ENCODE results near the gene ZSCAN1. TPM values are rescaled to one million over a fixed set of nuclear protein-coding genes. Genes with fewer than 3 reads are reported as not detected.
"Not testable (repeated sequence)": the region's sequence is repeated elsewhere in the genome, so short reads cannot be mapped to it uniquely, and the experiment has no call there.

Gene ZSCAN1, protein sequence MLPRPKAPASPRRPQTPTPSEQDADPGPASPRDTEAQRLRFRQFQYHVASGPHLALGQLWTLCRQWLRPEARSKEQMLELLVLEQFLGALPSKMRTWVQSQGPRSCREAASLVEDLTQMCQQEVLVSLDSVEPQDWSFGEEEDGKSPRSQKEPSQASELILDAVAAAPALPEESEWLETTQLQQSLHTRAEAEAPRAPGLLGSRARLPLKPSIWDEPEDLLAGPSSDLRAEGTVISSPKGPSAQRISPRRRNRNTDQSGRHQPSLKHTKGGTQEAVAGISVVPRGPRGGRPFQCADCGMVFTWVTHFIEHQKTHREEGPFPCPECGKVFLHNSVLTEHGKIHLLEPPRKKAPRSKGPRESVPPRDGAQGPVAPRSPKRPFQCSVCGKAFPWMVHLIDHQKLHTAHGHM
- total RNA-seq (not detected), polyA plus RNA-seq (0.44 TPM)

GRCh38 chr19:58033741-58034476 lies at the start of gene ZSCAN1:
ZSCAN1 (plus strand) TSS chr19:58034025; CDS start chr19:58037837, 3,812 bp downstream.
- Histone ChIP-seq H3K4me3 (ENCODE audit: low read depth, low read length) (peak within 1 kb of the TSS; percentile 42), H3K36me3 (ENCODE audit: insufficient read depth) (no peaks in the 10 kb centered on the region), H3K27ac (ENCODE audit: low read depth) (no peak within 1 kb of the TSS), H3K4me1 (ENCODE audit: insufficient read depth) (no peaks in the 10 kb centered on the region)
- DNase-seq (ENCODE audit: extremely low spot score) = peak; percentile 86
- under 1% methylated on average over 100 of the region's 101 CpGs for WGBS

- peaks cover 12% of the 10 kb centered on the region for H3K36me3 ChIP-seq (ENCODE audit: insufficient read depth)
- 96% methylated on average over 1 of the region's 1 CpG for WGBS
- no peak for DNase-seq (ENCODE audit: extremely low spot score)
Measured at GRCh38 chr19:57992841-57993240, 41.0 kb upstream of the ZSCAN1 start.

GRCh38 chr19:58000677-58001076 lies 33.1 kb upstream of the ZSCAN1 start:
- peaks cover 10% of the 10 kb centered on the region for H3K36me3 ChIP-seq (ENCODE audit: insufficient read depth)
- no peak overlapping the region for H3K27ac ChIP-seq (ENCODE audit: low read depth)
- 98% methylated on average over 4 of the region's 4 CpGs for WGBS
- H3K4me1 ChIP-seq (ENCODE audit: insufficient read depth) = no peaks in the 10 kb centered on the region
- no peak overlapping the region for H3K4me3 ChIP-seq (ENCODE audit: low read depth, low read length)
- DNase-seq (ENCODE audit: extremely low spot score) = no peak

More at GRCh38 chr19:57992841-57993240, 41.0 kb upstream of the ZSCAN1 start:
- Histone ChIP-seq H3K4me3 (ENCODE audit: low read depth, low read length) (no peak overlapping the region), H3K27ac (ENCODE audit: low read depth) (no peak overlapping the region), H3K4me1 (ENCODE audit: insufficient read depth) (no peaks in the 10 kb centered on the region)

DNA sequence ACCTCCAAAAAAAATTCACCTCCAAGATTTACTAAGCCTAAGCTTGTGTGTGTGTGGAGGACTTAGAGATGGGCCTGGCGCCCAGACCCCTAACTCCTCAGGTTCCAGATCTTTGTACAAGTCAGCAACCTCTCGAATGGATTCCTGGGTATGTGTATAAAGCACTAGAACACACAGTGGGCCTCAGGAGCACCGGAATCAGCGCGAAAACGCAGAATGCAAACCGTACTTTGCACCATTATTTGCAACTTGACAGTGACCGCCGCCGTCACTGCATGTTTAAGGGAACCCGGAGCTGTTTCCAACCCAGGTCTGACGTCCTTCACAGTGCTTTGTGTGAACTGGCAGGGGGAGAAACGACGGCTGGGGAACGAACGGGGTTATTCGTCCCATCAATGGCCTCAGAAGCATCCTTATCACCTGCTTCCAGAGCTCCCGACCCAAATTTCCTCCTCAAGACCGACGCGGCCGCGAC lies 31.9 kb upstream of the ZSCAN1 start:
- Histone ChIP-seq H3K36me3 (ENCODE audit: insufficient read depth) (peaks cover 11% of the 10 kb centered on the region), H3K4me1 (ENCODE audit: insufficient read depth) (no peaks in the 10 kb centered on the region), H3K4me3 (ENCODE audit: low read depth, low read length) (peak overlapping the region; percentile 93), H3K27ac (ENCODE audit: low read depth) (no peak overlapping the region)
- DNase-seq (ENCODE audit: extremely low spot score) = no peak
- under 1% methylated on average over 23 of the region's 23 CpGs for WGBS

DNA sequence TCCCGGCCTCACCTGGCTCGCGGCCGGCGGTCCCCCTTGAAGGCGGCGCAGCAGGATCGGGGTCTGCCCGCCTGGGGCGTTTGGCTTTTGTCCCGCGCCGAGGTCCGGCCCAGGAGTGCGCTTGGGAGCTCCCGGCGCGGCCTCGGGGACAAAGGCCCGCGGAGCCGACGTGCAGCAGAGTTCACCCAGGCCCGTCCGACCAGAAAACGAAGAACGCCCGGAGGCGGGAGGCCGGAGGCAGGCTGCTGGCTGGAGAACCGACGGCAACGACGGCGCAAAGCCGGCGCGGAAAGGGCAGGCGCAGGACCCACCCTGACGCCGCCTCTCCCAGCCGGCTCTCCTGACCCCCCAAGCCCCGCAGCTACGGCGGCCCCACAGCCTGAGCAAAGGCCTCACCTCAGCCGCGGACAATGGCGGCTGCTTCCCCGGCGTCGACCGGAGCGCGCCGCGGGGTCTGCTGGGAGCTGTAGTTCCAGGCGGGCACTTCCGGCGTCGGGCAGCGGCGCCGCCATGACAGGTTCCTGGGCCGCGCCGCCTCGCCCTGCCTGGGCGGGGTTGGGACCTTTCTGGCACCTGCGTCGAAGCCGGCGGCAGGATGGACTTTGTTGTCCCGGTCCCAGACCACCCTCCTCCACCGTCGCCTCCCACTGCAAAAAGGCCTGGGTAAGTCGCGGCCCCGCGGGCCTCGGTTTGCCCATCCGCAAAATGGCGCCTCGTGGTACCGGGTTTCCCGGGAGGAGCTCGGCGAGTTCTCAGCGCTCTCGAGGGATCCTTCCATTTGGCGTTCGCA lies 31.2 kb upstream of the ZSCAN1 start, which contains the start of gene ZNF606:
ZNF606 (minus strand) TSS at position 437 of the 790 bp plus-strand sequence. CDS start 1,501 bp downstream, outside the sequence.
- Histone ChIP-seq H3K27ac (ENCODE audit: low read depth) (peak within 1 kb of the TSS; percentile 96), H3K36me3 (ENCODE audit: insufficient read depth) (peaks cover 11% of the 10 kb centered on the region), H3K4me1 (ENCODE audit: insufficient read depth) (no peaks in the 10 kb centered on the region), H3K4me3 (ENCODE audit: low read depth, low read length) (peak within 1 kb of the TSS; percentile 93)
- DNase-seq (ENCODE audit: extremely low spot score) = peak; percentile 56
- WGBS = under 1% methylated on average over 91 of the region's 91 CpGs

DNA sequence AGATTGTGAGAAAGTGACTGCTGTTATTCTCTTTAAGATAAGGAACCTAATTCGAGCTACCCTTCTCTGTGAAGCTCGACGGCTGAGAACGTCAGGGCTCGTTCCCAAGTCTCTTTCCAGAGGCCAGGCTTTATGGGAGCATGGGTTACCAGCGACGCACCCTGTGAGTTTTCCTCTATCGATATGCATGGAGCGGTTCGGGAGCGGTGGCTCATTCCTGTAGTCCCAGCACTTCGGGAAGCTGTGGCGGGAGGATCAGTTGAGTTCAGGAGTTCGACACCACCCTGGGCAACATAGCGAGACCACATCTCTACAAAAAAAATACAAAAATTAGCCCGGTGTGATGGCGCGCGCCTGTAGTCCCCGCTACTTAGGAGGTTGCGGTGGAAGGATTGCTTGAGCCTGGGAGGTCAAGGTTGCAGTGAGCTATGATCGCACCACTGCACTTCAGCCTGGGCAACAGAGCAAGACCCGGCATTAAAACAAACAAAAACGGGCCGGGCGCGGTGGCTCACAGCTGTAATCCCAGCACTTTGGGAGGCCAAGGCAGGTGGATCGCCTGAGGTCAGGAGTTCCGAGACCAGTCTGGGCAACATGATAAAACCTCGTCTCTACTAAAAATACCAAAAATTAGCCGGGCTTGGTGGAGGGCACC lies 30.5 kb upstream of the ZSCAN1 start:
- WGBS = 11% methylated on average over 31 of the region's 31 CpGs
- Histone ChIP-seq H3K36me3 (ENCODE audit: insufficient read depth) (peaks cover 11% of the 10 kb centered on the region), H3K4me3 (ENCODE audit: low read depth, low read length) (peak overlapping the region; percentile 93), H3K27ac (ENCODE audit: low read depth) (no peak overlapping the region), H3K4me1 (ENCODE audit: insufficient read depth) (no peaks in the 10 kb centered on the region)
- no peak for DNase-seq (ENCODE audit: extremely low spot score)

DNA sequence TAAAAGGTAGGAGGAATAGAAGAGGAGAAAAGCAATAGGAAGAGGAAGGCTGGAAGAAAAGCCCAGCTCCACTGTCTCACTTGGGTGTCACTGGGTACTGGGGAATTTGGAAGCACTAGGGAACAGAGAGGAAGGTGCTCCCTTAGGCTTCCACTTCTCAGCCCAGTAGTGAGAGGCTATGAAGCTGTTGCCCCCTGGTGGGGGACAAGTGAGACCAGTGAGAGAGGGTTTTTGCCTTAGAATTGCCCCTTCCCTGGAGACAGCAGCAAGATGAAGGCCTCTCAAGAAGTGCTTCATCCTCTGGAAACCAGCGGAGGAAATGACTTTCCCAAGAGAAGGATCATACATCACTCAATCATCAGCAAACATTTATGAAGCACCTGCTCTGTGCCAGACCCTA lies 26.5 kb upstream of the ZSCAN1 start:
- no peak for DNase-seq (ENCODE audit: extremely low spot score)
- Histone ChIP-seq H3K36me3 (ENCODE audit: insufficient read depth) (peaks cover 9% of the 10 kb centered on the region), H3K4me3 (ENCODE audit: low read depth, low read length) (no peak overlapping the region), H3K27ac (ENCODE audit: low read depth) (no peak overlapping the region), H3K4me1 (ENCODE audit: insufficient read depth) (no peaks in the 10 kb centered on the region)
- 96% methylated on average over 1 of the region's 1 CpG for WGBS

DNA sequence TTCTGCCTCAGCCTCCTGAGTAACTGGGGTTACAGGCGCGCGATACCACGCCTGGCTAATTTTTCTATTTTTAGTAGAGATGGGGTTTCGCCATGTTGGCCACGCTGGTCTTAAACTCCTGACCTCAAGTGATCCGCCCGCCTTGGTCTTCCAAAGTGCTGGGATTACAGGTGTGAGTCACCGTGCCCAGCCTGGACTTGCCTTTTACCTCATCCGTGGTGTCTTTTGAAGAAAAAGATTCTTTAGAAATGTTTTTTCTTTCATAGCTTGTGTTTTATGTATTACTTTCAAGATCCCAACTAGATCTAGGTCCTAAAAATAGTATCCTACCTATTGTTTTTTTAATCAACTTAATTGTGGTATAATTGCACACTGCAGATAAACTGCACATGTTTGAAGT lies 24.9 kb upstream of the ZSCAN1 start:
- H3K36me3 ChIP-seq (ENCODE audit: insufficient read depth); H3K27ac ChIP-seq (ENCODE audit: low read depth); H3K4me3 ChIP-seq (ENCODE audit: low read depth, low read length); H3K4me1 ChIP-seq (ENCODE audit: insufficient read depth); DNase-seq (ENCODE audit: extremely low spot score): not testable (repeated sequence)
- 41% methylated on average over 10 of the region's 10 CpGs for WGBS

DNA sequence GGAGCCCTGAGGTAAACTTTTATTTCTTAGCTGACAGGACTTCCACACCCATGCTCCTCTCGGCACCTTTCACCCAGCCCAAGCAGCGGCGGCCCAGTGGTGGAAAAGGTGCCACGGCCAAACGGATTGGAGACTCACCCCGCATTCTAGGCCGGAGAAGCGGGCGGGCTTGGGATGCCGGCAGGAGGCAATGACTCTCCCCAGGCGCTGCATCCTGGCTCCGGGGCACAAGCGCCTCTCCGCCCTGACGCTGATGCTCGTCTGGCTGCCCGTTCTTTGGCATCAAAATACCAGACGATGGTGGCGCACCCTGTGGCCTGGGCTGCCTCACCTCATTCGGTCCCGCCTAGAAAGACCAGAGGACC lies 24.5 kb upstream of the ZSCAN1 start:
- no peak for DNase-seq (ENCODE audit: extremely low spot score)
- no peaks in the 10 kb centered on the region for H3K4me1 ChIP-seq (ENCODE audit: insufficient read depth)
- H3K36me3 ChIP-seq (ENCODE audit: insufficient read depth) = peaks cover 5% of the 10 kb centered on the region
- H3K4me3 ChIP-seq (ENCODE audit: low read depth, low read length) = no peak overlapping the region
- under 1% methylated on average over 21 of the region's 21 CpGs for WGBS
- H3K27ac ChIP-seq (ENCODE audit: low read depth) = no peak overlapping the region

DNA sequence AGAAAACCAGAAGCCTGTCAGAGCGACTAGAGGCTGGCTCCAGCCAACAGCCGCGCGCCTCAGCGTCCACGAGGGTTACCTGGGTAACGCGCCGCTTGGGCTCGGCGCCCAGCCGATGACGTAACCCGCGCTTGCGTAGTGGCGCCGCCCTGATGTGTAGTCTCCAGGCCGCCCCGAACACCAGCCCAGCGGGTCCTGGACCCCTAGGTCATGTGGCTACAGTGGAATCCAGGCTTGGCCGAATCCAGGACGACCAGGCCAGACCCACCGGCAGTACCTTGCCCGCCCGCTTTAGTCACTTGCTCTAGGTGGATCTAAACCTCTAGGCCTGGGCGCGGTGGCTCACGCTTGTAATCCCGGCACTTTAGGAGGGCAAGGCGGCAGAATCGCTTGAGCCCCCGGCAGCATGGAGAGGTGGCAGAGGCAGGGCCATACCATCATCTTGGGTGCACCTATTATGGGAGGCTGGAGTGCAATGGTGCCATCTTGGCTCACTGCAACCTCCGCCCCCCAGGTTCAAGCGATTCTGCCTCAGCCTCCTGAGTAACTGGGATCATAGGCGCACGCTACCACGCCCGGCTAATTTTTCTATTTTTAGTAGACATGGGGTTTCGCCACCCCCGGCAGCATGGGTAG lies 24.0 kb upstream of the ZSCAN1 start:
- Histone ChIP-seq H3K27ac (ENCODE audit: low read depth) (no peak overlapping the region), H3K4me3 (ENCODE audit: low read depth, low read length) (no peak overlapping the region), H3K4me1 (ENCODE audit: insufficient read depth) (no peaks in the 10 kb centered on the region), H3K36me3 (ENCODE audit: insufficient read depth) (peaks cover 5% of the 10 kb centered on the region)
- peak; percentile 78 for DNase-seq (ENCODE audit: extremely low spot score)
- 6% methylated on average over 41 of the region's 41 CpGs for WGBS

DNA sequence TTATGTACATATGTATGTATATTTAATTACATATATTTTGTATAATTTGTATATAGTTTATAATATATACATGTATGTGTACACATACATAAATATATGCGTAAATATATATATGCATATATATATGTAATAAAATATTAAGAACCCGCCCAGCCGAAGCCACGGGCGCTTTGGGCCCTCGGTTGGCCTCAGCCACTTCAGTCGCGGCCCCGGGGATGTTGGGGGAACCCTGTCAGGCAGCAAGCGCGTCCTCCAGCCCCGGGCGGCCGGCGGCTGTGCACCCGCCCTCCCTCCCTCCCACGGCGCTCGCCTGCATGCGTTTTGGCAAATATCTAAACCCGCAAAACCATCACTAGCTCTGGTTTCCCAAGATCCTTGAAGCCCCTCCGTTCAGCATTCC lies 23.3 kb upstream of the ZSCAN1 start:
- H3K4me1 ChIP-seq (ENCODE audit: insufficient read depth) = no peaks in the 10 kb centered on the region
- DNase-seq (ENCODE audit: extremely low spot score) = no peak
- H3K4me3 ChIP-seq (ENCODE audit: low read depth, low read length) = no peak overlapping the region
- no peak overlapping the region for H3K27ac ChIP-seq (ENCODE audit: low read depth)
- WGBS = 63% methylated on average over 22 of the region's 22 CpGs
- peaks cover 4% of the 10 kb centered on the region for H3K36me3 ChIP-seq (ENCODE audit: insufficient read depth)

- no peaks in the 10 kb centered on the region for H3K4me1 ChIP-seq (ENCODE audit: insufficient read depth)
- H3K27ac ChIP-seq (ENCODE audit: low read depth) = no peak overlapping the region
- DNase-seq (ENCODE audit: extremely low spot score) = no peak
- 29% methylated on average over 5 of the region's 5 CpGs for WGBS
- H3K36me3 ChIP-seq (ENCODE audit: insufficient read depth) = no peaks in the 10 kb centered on the region
- H3K4me3 ChIP-seq (ENCODE audit: low read depth, low read length) = no peak overlapping the region
Measured at GRCh38 chr19:58014141-58014540, 19.7 kb upstream of the ZSCAN1 start.

Data from urinary bladder (tissue), 4 donors.